ENCODE results near the gene SLC38A1. TPM values are rescaled to one million over a fixed set of nuclear protein-coding genes. Genes with fewer than 3 reads are reported as not detected.
"Not testable (repeated sequence)": the region's sequence is repeated elsewhere in the genome, so short reads cannot be mapped to it uniquely, and the experiment has no call there.

Gene SLC38A1
- total RNA-seq, 1 donor from 2014 or later: 232 TPM

DNA sequence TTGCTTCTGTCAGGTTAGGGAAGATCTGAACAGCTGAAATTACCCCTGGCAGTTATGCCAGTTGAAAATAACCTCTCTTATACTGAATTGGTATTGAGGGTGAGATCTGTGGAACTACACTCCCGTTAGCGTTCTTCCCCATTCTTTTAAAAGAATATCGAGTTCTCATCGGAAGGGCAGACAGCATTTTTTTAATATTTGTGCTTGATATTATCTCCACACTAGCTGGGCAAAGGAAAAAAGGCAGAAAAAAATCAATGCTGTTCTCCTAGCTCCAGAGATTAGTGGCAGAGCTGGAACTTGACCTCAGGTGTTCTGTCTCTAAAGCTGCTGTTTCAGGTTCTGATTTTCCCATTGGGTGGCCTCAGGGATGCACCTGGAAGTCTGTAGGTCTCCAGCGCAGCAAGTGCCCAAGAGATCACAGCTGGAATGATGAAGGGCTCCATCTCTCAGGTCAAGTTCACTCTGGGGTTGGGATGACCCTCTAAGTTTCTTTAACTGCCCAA, 67.5 kb downstream of the SLC38A1 start:
- Mint-ChIP-seq H3K27me3 (ENCODE audit: unreplicated experiment) (peaks cover 4% of the 10 kb centered on the region), H3K4me3 (ENCODE audit: unreplicated experiment) (no peak overlapping the region), H3K9me3 (ENCODE audit: unreplicated experiment) (peaks cover 5% of the 10 kb centered on the region), H3K27ac (ENCODE audit: unreplicated experiment) (no peak overlapping the region), H3K36me3 (ENCODE audit: unreplicated experiment) (peaks cover 19% of the 10 kb centered on the region), H3K4me1 (ENCODE audit: low read depth, unreplicated experiment) (peaks cover 2% of the 10 kb centered on the region)
- no peak for DNase-seq
- TF ChIP-seq, protein P1, sequence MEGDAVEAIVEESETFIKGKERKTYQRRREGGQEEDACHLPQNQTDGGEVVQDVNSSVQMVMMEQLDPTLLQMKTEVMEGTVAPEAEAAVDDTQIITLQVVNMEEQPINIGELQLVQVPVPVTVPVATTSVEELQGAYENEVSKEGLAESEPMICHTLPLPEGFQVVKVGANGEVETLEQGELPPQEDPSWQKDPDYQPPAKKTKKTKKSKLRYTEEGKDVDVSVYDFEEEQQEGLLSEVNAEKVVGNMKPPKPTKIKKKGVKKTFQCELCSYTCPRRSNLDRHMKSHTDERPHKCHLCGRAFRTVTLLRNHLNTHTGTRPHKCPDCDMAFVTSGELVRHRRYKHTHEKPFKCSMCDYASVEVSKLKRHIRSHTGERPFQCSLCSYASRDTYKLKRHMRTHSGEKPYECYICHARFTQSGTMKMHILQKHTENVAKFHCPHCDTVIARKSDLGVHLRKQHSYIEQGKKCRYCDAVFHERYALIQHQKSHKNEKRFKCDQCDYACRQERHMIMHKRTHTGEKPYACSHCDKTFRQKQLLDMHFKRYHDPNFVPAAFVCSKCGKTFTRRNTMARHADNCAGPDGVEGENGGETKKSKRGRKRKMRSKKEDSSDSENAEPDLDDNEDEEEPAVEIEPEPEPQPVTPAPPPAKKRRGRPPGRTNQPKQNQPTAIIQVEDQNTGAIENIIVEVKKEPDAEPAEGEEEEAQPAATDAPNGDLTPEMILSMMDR (IDR thresholded peaks at IDR 0.05; ENCODE audit: partially characterized antibody, unreplicated experiment): no peak

DNA sequence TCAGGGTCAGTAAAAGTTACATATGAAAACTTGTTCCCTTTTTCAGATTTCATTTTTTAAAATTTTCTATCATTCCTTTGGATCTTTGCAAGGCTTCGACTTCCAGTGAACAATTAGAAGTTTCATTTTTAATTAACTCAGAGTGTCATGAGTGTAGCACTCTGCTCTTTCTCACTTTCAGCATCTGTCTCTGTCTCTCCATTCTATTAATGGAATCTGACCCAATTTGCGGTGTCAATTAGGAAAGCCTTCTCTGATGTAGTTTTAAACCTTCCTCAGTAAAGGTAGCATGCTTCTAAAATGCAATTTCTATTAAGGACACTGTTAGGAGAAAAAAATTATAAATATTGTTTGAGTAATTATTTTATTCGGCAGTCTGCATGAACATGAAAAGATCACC, 68.3 kb downstream of the SLC38A1 start:
- H3K4me1 Mint-ChIP-seq (ENCODE audit: low read depth, unreplicated experiment): peaks cover 2% of the 10 kb centered on the region
- H3K27me3 Mint-ChIP-seq (ENCODE audit: unreplicated experiment): peaks cover 7% of the 10 kb centered on the region
- H3K4me3 Mint-ChIP-seq (ENCODE audit: unreplicated experiment): no peak overlapping the region
- H3K27ac Mint-ChIP-seq (ENCODE audit: unreplicated experiment): no peak overlapping the region
- no peak for DNase-seq
- H3K9me3 Mint-ChIP-seq (ENCODE audit: unreplicated experiment): peaks cover 10% of the 10 kb centered on the region
- TF ChIP-seq, protein P1 (IDR thresholded peaks at IDR 0.05; ENCODE audit: partially characterized antibody, unreplicated experiment): no peak
- peaks cover 26% of the 10 kb centered on the region for H3K36me3 Mint-ChIP-seq (ENCODE audit: unreplicated experiment)

DNA sequence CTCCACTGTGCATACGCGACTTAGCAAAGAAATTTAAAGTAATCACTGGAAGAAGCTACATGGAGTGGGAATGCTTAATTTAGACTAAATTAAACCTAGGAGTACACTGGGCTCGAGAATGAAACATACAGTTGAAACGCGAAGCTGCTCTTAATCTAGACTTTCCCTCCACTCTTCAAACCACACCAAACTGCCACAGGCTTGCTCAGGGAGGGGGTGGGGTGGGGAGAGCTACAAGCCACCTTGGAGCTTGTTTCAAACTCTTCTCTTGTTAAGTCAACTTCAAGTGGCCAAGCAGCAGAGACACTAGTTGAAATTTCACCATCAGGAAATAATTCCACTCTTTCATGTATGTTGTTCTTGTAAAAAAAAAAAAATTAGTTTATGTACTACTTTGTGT, 69.9 kb downstream of the SLC38A1 start:
- Mint-ChIP-seq H3K4me3 (ENCODE audit: unreplicated experiment) (no peak overlapping the region), H3K36me3 (ENCODE audit: unreplicated experiment) (peaks cover 39% of the 10 kb centered on the region), H3K27ac (ENCODE audit: unreplicated experiment) (no peak overlapping the region), H3K27me3 (ENCODE audit: unreplicated experiment) (peaks cover 11% of the 10 kb centered on the region), H3K4me1 (ENCODE audit: low read depth, unreplicated experiment) (no peaks in the 10 kb centered on the region), H3K9me3 (ENCODE audit: unreplicated experiment) (peaks cover 20% of the 10 kb centered on the region)
- no peak for DNase-seq
- TF ChIP-seq, protein P1 (IDR thresholded peaks at IDR 0.05; ENCODE audit: partially characterized antibody, unreplicated experiment): no peak

DNA sequence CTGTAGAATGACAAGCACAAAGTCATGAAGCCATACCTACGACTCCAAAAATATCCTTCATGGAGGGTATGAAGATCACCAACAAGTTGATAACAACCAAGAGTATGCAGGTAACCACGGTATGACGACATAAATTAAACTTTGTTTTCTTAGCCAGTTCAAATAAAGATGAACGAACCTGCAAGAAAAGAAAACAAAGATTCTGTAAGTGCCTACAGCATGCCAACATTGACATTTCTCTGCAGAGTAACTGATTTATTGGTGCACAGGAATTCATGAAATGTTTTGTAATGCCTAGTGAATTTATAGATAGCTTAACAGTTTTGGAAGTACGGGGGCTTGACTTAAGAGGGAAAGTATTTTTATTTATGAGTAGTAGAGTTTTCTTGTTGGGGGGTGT, 71.0 kb downstream of the SLC38A1 start:
- H3K36me3 Mint-ChIP-seq (ENCODE audit: unreplicated experiment): peaks cover 50% of the 10 kb centered on the region
- H3K4me1 Mint-ChIP-seq (ENCODE audit: low read depth, unreplicated experiment): no peaks in the 10 kb centered on the region
- peaks cover 28% of the 10 kb centered on the region for H3K9me3 Mint-ChIP-seq (ENCODE audit: unreplicated experiment)
- H3K27ac Mint-ChIP-seq (ENCODE audit: unreplicated experiment): no peak overlapping the region
- TF ChIP-seq, protein P1 (IDR thresholded peaks at IDR 0.05; ENCODE audit: partially characterized antibody, unreplicated experiment): no peak
- no peak overlapping the region for H3K4me3 Mint-ChIP-seq (ENCODE audit: unreplicated experiment)
- no peak for DNase-seq
- peaks cover 15% of the 10 kb centered on the region for H3K27me3 Mint-ChIP-seq (ENCODE audit: unreplicated experiment)

DNA sequence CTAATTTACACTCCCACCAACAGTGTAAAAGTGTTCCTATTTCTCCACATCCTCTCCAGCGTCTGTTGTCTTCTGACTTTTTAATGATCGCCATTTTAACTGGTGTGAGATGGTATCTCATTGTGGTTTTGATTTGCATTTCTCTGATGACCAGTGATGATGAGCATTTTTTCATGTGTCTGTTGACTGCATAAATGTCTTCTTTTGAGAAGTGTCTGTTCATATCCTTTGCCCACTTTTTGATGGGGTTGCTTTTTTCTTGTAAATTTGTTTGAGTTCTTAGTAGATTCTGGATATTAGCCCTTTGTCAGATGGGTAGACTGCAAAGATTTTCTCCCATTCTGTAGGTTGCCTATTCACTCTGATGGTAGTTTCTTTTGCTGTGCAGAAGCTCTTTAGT, 78.3 kb downstream of the SLC38A1 start:
- H3K27me3 Mint-ChIP-seq (ENCODE audit: unreplicated experiment): peaks cover 17% of the 10 kb centered on the region
- peaks cover 44% of the 10 kb centered on the region for H3K9me3 Mint-ChIP-seq (ENCODE audit: unreplicated experiment)
- not testable (repeated sequence) for H3K27ac Mint-ChIP-seq (ENCODE audit: unreplicated experiment); DNase-seq; H3K4me3 Mint-ChIP-seq (ENCODE audit: unreplicated experiment); H3K4me1 Mint-ChIP-seq (ENCODE audit: low read depth, unreplicated experiment)
- H3K36me3 Mint-ChIP-seq (ENCODE audit: unreplicated experiment): peaks cover 59% of the 10 kb centered on the region

Measured in glutamatergic neuron (in vitro differentiated cells).